Memory B cell (primary cell): ENCODE measurements around the gene PDHX.

Source experiments
- ATAC-seq: fragments of 150-1000 bp; cut with Tn5 transposase; 2 replicates; pipeline ENCODE4 v1.10.0; 2021; ENCODE audit warnings: low read depth, mild to moderate bottlenecking, moderate library complexity
- DNase-seq, 2 donors: peaks; one replicate each; pipeline ENCODE4 v3.0.0; 2022; ENCODE audit warnings: low spot score in 2 of 2
- H3K27ac Mint-ChIP-seq: one replicate; pipeline ENCODE4 v1.8.0; 2022; ENCODE audit warnings: mild to moderate bottlenecking, moderate library complexity, mixed read lengths
- H3K27me3 Mint-ChIP-seq: one replicate; pipeline ENCODE4 v1.8.0; 2022; ENCODE audit warnings: mixed read lengths
- H3K36me3 Mint-ChIP-seq: one replicate; pipeline ENCODE4 v1.8.0; 2022; ENCODE audit warnings: mild to moderate bottlenecking, mixed read lengths
- H3K4me1 Mint-ChIP-seq: one replicate; pipeline ENCODE4 v1.8.0; 2022; ENCODE audit warnings: mixed read lengths
- H3K4me3 Mint-ChIP-seq: one replicate; pipeline ENCODE4 v1.8.0; 2022; ENCODE audit warnings: mild to moderate bottlenecking, moderate library complexity, mixed read lengths
- H3K9me3 Mint-ChIP-seq: one replicate; pipeline ENCODE4 v1.8.0; 2022; ENCODE audit warnings: mixed read lengths

PDHX gene

GRCh38 chr11:35005141-35005780, 88.8 kb downstream of the PDHX start:
- no peaks in the 10 kb centered on the region for H3K36me3 Mint-ChIP-seq
- no peaks in the 10 kb centered on the region for H3K9me3 Mint-ChIP-seq
- no peak overlapping the region for H3K4me3 Mint-ChIP-seq
- peak overlapping the region; percentile 43 for H3K27ac Mint-ChIP-seq
- ATAC-seq, result no peak
- H3K27me3 Mint-ChIP-seq, result no peaks in the 10 kb centered on the region
- H3K4me1 Mint-ChIP-seq, result peaks cover 17% of the 10 kb centered on the region
- no peak for DNase-seq

GRCh38 chr11:35006389-35007128, 90.1 kb downstream of the PDHX start:
- Mint-ChIP-seq H3K4me1 (peaks cover 15% of the 10 kb centered on the region), H3K9me3 (no peaks in the 10 kb centered on the region), H3K36me3 (no peaks in the 10 kb centered on the region), H3K27me3 (no peaks in the 10 kb centered on the region), H3K27ac (peak overlapping the region; percentile 88), H3K4me3 (no peak overlapping the region)
- ATAC-seq (peak; percentile 95), DNase-seq (peak in 1 of 2 donors; percentile 47)

DNA sequence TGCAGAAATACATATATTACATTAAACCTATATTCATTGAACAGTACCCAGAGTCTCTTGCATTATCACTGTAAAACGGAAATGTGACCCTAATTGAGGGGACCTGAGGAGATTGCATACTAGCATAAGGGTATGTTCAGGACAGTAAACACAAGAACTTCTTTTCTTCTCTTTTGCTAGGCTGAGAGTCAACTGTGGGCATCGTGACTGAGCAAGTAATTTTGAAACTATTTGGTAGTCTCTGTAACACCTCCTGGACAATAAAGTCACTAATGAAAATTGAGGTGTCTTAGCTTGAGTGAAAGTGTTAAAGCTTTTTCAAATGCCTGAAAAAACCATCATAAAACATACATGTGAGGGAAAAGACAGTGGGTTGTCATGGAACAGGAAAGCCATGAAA, 90.9 kb downstream of the PDHX start:
- H3K36me3 Mint-ChIP-seq, result no peaks in the 10 kb centered on the region

GRCh38 chr11:35009191-35009943, 92.9 kb downstream of the PDHX start:
- ATAC-seq (no peak), DNase-seq (no peak)
- Mint-ChIP-seq H3K4me1 (peaks cover 34% of the 10 kb centered on the region), H3K9me3 (no peaks in the 10 kb centered on the region), H3K4me3 (no peak overlapping the region), H3K27me3 (no peaks in the 10 kb centered on the region), H3K27ac (peak overlapping the region; percentile 31), H3K36me3 (no peaks in the 10 kb centered on the region)

More for the DNA sequence above, 90.9 kb downstream of the PDHX start:
- Mint-ChIP-seq H3K4me1 (peaks cover 17% of the 10 kb centered on the region), H3K27ac (peak overlapping the region; percentile 88), H3K9me3 (no peaks in the 10 kb centered on the region), H3K27me3 (no peaks in the 10 kb centered on the region), H3K4me3 (no peak overlapping the region)
- DNase-seq, result no peak
- no peak for ATAC-seq

DNA sequence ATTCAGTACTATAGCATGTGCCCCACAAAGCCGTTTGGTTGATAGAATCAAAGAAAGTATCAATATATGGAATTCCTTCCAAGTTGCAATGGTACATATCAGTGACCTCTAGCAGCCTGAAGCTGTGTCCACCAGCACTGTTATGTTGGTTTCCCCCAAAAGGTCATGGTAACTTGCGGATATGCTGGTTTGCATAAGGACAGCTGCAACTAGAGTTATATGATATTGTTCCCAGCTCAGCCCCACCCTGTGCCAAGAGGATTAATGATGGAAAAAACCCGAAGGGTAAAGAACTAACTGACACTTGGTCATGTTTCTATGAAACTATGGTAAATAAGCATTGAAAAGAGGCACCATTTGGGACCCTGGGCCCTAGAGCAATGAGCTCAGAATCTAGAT, 93.5 kb downstream of the PDHX start:
- Mint-ChIP-seq H3K4me3 (no peak overlapping the region), H3K27ac (no peak overlapping the region), H3K36me3 (no peaks in the 10 kb centered on the region), H3K9me3 (no peaks in the 10 kb centered on the region), H3K4me1 (peaks cover 35% of the 10 kb centered on the region), H3K27me3 (no peaks in the 10 kb centered on the region)
- ATAC-seq, result no peak
- no peak for DNase-seq

DNA sequence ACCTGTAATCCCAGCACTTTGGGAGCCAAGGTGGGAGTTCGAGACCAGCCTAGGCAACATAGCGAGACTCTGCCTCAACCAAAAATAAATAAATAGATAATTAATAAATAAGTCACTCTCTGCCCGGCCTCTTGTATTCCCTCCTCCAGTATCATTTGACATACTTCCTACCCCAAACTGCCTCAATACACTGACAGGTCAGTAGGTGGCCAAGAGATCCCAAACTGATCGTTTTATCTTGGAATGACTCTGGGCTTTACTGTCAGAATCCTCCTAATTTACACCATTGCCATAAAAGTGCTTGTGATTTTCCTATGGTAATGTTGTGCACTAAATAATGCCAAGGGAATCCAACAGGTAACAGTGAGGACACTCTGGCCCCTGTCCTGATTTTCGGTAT, 94.2 kb downstream of the PDHX start:
- ATAC-seq (no peak), DNase-seq (no peak)
- no peak overlapping the region for H3K4me3 Mint-ChIP-seq
- H3K36me3 Mint-ChIP-seq, result no peaks in the 10 kb centered on the region
- H3K27ac Mint-ChIP-seq, result no peak overlapping the region
- peaks cover 35% of the 10 kb centered on the region for H3K4me1 Mint-ChIP-seq
- no peaks in the 10 kb centered on the region for H3K27me3 Mint-ChIP-seq
- H3K9me3 Mint-ChIP-seq, result no peaks in the 10 kb centered on the region

GRCh38 chr11:35011389-35011788, 95.0 kb downstream of the PDHX start:
- ATAC-seq, result no peak
- peaks cover 33% of the 10 kb centered on the region for H3K4me1 Mint-ChIP-seq
- H3K9me3 Mint-ChIP-seq, result no peaks in the 10 kb centered on the region
- no peak overlapping the region for H3K4me3 Mint-ChIP-seq
- H3K27me3 Mint-ChIP-seq, result no peaks in the 10 kb centered on the region
- no peaks in the 10 kb centered on the region for H3K36me3 Mint-ChIP-seq
- DNase-seq, result no peak
- H3K27ac Mint-ChIP-seq, result peak overlapping the region; percentile 99

- H3K4me1 Mint-ChIP-seq, result peaks cover 28% of the 10 kb centered on the region
These were observed 95.5 kb downstream of the PDHX start for GRCh38 chr11:35011944-35012343.

GRCh38 chr11:35012467-35013191, 96.2 kb downstream of the PDHX start:
- Mint-ChIP-seq H3K27ac (peak overlapping the region; percentile 99), H3K4me1 (peaks cover 24% of the 10 kb centered on the region), H3K36me3 (no peaks in the 10 kb centered on the region), H3K27me3 (no peaks in the 10 kb centered on the region), H3K9me3 (no peaks in the 10 kb centered on the region), H3K4me3 (peak overlapping the region; percentile 41)
- DNase-seq (peak; percentile 29 to 34), ATAC-seq (peak; percentile 73)

More at GRCh38 chr11:35011944-35012343, 95.5 kb downstream of the PDHX start:
- Mint-ChIP-seq H3K27ac (peak overlapping the region; percentile 99), H3K9me3 (no peaks in the 10 kb centered on the region), H3K27me3 (no peaks in the 10 kb centered on the region), H3K4me3 (no peak overlapping the region), H3K36me3 (no peaks in the 10 kb centered on the region)
- ATAC-seq (no peak), DNase-seq (no peak)

- Mint-ChIP-seq H3K4me3 (peak overlapping the region; percentile 38), H3K36me3 (no peaks in the 10 kb centered on the region), H3K27ac (peak overlapping the region; percentile 99), H3K4me1 (peaks cover 22% of the 10 kb centered on the region), H3K9me3 (no peaks in the 10 kb centered on the region), H3K27me3 (no peaks in the 10 kb centered on the region)
- DNase-seq (peak; percentile 36 to 48), ATAC-seq (peak; percentile 62)
These were observed 97.3 kb downstream of the PDHX start for GRCh38 chr11:35013514-35014233.

DNA sequence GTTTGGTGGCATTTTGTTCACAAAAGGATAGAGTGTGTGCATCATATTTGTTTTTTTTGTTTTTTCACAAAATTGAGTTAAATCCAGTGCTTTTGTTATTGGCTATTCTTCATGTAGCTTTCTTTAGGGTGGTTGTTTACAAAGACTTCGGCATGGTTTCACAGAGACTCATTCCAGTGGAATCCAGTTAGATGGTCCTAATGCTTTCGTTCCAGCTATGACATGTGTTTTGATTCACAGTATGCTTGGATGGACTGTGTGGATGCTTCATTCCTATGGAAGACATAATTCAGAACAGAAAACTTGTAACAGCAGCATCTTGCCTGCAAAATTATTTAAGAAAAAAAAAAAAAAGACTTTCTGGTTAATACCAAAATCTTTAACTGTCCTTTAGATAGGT, 97.9 kb downstream of the PDHX start:
- no peaks in the 10 kb centered on the region for H3K27me3 Mint-ChIP-seq
- H3K36me3 Mint-ChIP-seq, result no peaks in the 10 kb centered on the region
- DNase-seq (no peak), ATAC-seq (no peak)
- H3K9me3 Mint-ChIP-seq, result no peaks in the 10 kb centered on the region
- H3K27ac Mint-ChIP-seq, result peak overlapping the region; percentile 99
- no peak overlapping the region for H3K4me3 Mint-ChIP-seq
- peaks cover 22% of the 10 kb centered on the region for H3K4me1 Mint-ChIP-seq

- Mint-ChIP-seq H3K27ac (peak overlapping the region; percentile 99), H3K36me3 (no peaks in the 10 kb centered on the region), H3K9me3 (no peaks in the 10 kb centered on the region), H3K4me3 (no peak overlapping the region), H3K27me3 (no peaks in the 10 kb centered on the region), H3K4me1 (peaks cover 20% of the 10 kb centered on the region)
- ATAC-seq (no peak), DNase-seq (no peak)
These were observed 99.4 kb downstream of the PDHX start for GRCh38 chr11:35015621-35016387.

- H3K27ac Mint-ChIP-seq, result no peak overlapping the region
- no peak for ATAC-seq
- H3K4me1 Mint-ChIP-seq, result peaks cover 20% of the 10 kb centered on the region
- H3K36me3 Mint-ChIP-seq, result peaks cover 2% of the 10 kb centered on the region
- no peaks in the 10 kb centered on the region for H3K27me3 Mint-ChIP-seq
- DNase-seq, result no peak
- H3K9me3 Mint-ChIP-seq, result no peaks in the 10 kb centered on the region
- H3K4me3 Mint-ChIP-seq, result no peak overlapping the region
These were observed 100.5 kb downstream of the PDHX start for GRCh38 chr11:35016916-35017315.
